ENCODE measurements around the gene PRRT1.

DNA sequence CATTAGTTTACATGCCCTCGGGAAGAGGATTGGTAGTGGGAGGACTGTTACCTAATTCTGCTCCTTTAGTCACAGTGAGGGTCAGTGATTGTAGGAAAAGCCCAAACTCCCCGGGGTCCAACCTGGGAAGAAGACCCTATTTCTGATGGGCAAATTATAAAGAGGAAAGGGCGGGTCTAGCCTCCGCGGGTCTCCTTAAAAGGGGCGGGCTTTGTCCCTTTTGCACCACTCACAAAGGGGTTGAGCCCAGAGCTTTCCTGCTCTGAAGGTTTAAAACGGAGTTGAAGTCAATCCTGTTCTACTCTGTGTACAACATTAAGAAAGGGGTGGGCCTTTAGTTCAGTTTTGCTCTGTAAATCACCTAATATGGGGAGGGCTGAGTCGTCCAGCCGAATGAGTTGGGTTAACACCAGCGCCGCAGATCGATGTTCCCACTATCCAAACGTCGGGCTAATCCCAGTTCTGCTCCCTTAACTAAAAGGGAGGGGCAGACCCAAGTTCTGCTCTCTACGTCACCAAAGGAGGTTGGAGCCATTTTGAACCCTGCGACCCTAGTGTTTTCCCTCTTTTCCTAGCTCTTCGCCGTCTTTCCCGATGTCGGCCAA is 25.5 kb upstream of the PRRT1 start:
- TF ChIP-seq, protein P1, sequence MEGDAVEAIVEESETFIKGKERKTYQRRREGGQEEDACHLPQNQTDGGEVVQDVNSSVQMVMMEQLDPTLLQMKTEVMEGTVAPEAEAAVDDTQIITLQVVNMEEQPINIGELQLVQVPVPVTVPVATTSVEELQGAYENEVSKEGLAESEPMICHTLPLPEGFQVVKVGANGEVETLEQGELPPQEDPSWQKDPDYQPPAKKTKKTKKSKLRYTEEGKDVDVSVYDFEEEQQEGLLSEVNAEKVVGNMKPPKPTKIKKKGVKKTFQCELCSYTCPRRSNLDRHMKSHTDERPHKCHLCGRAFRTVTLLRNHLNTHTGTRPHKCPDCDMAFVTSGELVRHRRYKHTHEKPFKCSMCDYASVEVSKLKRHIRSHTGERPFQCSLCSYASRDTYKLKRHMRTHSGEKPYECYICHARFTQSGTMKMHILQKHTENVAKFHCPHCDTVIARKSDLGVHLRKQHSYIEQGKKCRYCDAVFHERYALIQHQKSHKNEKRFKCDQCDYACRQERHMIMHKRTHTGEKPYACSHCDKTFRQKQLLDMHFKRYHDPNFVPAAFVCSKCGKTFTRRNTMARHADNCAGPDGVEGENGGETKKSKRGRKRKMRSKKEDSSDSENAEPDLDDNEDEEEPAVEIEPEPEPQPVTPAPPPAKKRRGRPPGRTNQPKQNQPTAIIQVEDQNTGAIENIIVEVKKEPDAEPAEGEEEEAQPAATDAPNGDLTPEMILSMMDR (IDR thresholded peaks at IDR 0.05; ENCODE audit: insufficient read depth, low read length, poor library complexity, severe bottlenecking): no peak
- TF ChIP-seq EZH2phosphoT487 (conservative IDR thresholded peaks at IDR 0.05; ENCODE audit: low read length): no peak

Data from SU-DHL-6 (cell line).